ENCODE results near the gene LMNTD2.

GRCh38 chr11:514606-515005, 45.9 kb downstream of the LMNTD2 start:
- TF ChIP-seq, protein P1, sequence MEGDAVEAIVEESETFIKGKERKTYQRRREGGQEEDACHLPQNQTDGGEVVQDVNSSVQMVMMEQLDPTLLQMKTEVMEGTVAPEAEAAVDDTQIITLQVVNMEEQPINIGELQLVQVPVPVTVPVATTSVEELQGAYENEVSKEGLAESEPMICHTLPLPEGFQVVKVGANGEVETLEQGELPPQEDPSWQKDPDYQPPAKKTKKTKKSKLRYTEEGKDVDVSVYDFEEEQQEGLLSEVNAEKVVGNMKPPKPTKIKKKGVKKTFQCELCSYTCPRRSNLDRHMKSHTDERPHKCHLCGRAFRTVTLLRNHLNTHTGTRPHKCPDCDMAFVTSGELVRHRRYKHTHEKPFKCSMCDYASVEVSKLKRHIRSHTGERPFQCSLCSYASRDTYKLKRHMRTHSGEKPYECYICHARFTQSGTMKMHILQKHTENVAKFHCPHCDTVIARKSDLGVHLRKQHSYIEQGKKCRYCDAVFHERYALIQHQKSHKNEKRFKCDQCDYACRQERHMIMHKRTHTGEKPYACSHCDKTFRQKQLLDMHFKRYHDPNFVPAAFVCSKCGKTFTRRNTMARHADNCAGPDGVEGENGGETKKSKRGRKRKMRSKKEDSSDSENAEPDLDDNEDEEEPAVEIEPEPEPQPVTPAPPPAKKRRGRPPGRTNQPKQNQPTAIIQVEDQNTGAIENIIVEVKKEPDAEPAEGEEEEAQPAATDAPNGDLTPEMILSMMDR (IDR thresholded peaks at IDR 0.05): no peak
- TF ChIP-seq GATA3 (IDR thresholded peaks at IDR 0.05; ENCODE audit: borderline replicate concordance) (no peak), ESRRA (IDR thresholded peaks at IDR 0.05; ENCODE audit: borderline replicate concordance, low read length) (no peak), POLR2A (IDR thresholded peaks at IDR 0.05; ENCODE audit: low read length) (no peak)
- TF ChIP-seq, protein P2, sequence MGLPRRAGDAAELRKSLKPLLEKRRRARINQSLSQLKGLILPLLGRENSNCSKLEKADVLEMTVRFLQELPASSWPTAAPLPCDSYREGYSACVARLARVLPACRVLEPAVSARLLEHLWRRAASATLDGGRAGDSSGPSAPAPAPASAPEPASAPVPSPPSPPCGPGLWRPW (IDR thresholded peaks at IDR 0.05): no peak
